OCI-LY7 (cell line): ENCODE data around the gene ATPAF2. TPM values are rescaled to one million over a fixed set of nuclear protein-coding genes. Genes with fewer than 3 reads are reported as not detected.

Experiments used
- BruUV-seq: library from RNA; stranded (reverse); fragments of 400-500 nt; replicated peaks from 2 replicates; lab custom pipeline; 2021; lab: Mats Ljungman, UMichigan
- CTCF ChIA-PET: fragments of 300-600 bp; sonication (Branson Sonifier 250); formaldehyde crosslinking; loops from one replicate; lab custom pipeline; 2022; ENCODE audit warnings: antibody characterized with exemption; ENCODE audit not compliant: unreplicated experiment; lab: Charles Lee
- POLR2A ChIA-PET: fragments of 300-600 bp; sonication (Branson Sonifier 250); formaldehyde crosslinking; loops from one replicate; lab custom pipeline; 2022; ENCODE audit warnings: antibody characterized with exemption; lab: Charles Lee
- DNase-seq: peaks from one replicate; pipeline ENCODE4 v3.0.0-alpha.2; 2015; ENCODE audit warnings: low spot score
- H2AFZ ChIP-seq: fragments of 200-600 bp; sonication (generic), shearing (Covaris generic); 2 replicates; pipeline ENCODE4 v1.6.1; 2014; ENCODE audit warnings: mild to moderate bottlenecking, antibody characterized with exemption, low read length, moderate library complexity
- H3K27ac ChIP-seq: fragments of 200-600 bp; sonication (generic); 2 replicates; pipeline ENCODE4 v1.5.1; 2014; ENCODE audit warnings: mixed run types, low read depth, mild to moderate bottlenecking, moderate library complexity, low read length, inconsistent platforms; ENCODE audit not compliant: poor library complexity, severe bottlenecking
- H3K36me3 ChIP-seq: fragments of 200-600 bp; sonication (generic); 2 replicates; pipeline ENCODE4 v1.6.1; 2014; ENCODE audit warnings: mild to moderate bottlenecking, antibody characterized with exemption, low read length, moderate library complexity, mixed read lengths; ENCODE audit not compliant: insufficient read depth
- H3K4me1 ChIP-seq: fragments of 200-600 bp; sonication (generic); 2 replicates; pipeline ENCODE4 v1.5.1; 2014; ENCODE audit warnings: mild to moderate bottlenecking, low read length; ENCODE audit not compliant: insufficient read depth, poor library complexity, severe bottlenecking
- H3K4me2 ChIP-seq: fragments of 200-600 bp; sonication (generic); 2 replicates; pipeline ENCODE4 v1.6.1; 2014; ENCODE audit warnings: mild to moderate bottlenecking, low read length
- H3K4me3 ChIP-seq: fragments of 200-600 bp; sonication (generic); 2 replicates; pipeline ENCODE4 v1.5.1; 2014; ENCODE audit warnings: mild to moderate bottlenecking, low read depth, low read length; ENCODE audit not compliant: poor library complexity, severe bottlenecking
- H3K79me2 ChIP-seq: fragments of 200-600 bp; sonication (generic); 2 replicates; pipeline ENCODE4 v1.6.1; 2016; ENCODE audit warnings: low read depth, mild to moderate bottlenecking, low read length, moderate library complexity, mixed read lengths; ENCODE audit not compliant: insufficient read depth
- H3K9me2 ChIP-seq: fragments of 200-600 bp; sonication (generic); 2 replicates; pipeline ENCODE4 v1.6.1; 2016; ENCODE audit warnings: mild to moderate bottlenecking, low read length, mixed read lengths; ENCODE audit not compliant: insufficient read depth
- H3K9me3 ChIP-seq: fragments of 200-600 bp; sonication (generic); 2 replicates; pipeline ENCODE4 v1.6.1; 2014; ENCODE audit warnings: mild to moderate bottlenecking, mixed run types, low read length, mixed read lengths
- H4K20me1 ChIP-seq: fragments of 200-600 bp; sonication (generic); 2 replicates; pipeline ENCODE4 v1.6.1; 2014; ENCODE audit warnings: mild to moderate bottlenecking, antibody characterized with exemption, low read length, moderate library complexity, mixed read lengths; ENCODE audit not compliant: insufficient read depth
- EZH2phosphoT487 ChIP-seq: fragments of 200-600 bp; sonication (generic); IDR thresholded peaks from 2 replicates; pipeline ENCODE4 v1.6.1; 2018; ENCODE audit warnings: low read depth, borderline replicate concordance, mild to moderate bottlenecking, mixed run types, antibody characterized with exemption, low read length, moderate library complexity, mixed read lengths
- intact Hi-C: fragments of 100-400 bp; cut with micrococcal nuclease; formaldehyde crosslinking; loops from one replicate; pipeline ENCODE4 v1.10.0; 2022; ENCODE audit not compliant: unreplicated experiment
- total RNA-seq, 2 experiments: library from RNA; depleted of rRNA in 1 of 2; stranded (reverse); fragments of >200 nt in 1 of 2; shearing (Covaris generic) in 1 of 2; gene quantifications; 2 replicates each; pipeline ENCODE4 v1.2.3, GENCODE V29; 2014 to 2022
- TF ChIP-seq, protein P1 (sequence below): fragments of 200-600 bp; sonication (generic); conservative IDR thresholded peaks from 2 replicates; pipeline ENCODE4 v1.5.1; 2014; ENCODE audit warnings: mild to moderate bottlenecking, antibody characterized with exemption, low read length, moderate library complexity, mixed read lengths

ATPAF2 gene
- total RNA-seq, 2 experiments from 2014 or later: 42.9 to 56.2 TPM

DNA sequence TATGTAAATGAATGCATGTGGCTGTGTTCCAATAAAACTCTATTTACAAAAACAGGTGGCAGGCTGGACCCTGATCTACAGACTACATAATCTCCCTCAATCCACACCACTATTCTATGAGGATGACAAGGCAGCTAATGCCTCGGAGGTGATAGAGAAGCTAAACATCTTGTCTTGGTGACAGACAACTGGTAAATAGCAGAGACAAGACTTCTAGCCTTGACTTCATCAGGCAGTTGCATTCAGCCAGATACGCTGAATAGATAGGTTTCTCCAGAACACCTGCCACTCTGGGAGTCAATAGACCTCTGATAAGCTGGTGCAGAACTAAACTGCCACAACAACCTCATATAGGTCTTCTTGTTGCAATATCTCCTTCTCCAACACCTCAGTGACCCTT is 3.3 kb downstream of the ATPAF2 start:
- H3K79me2 ChIP-seq: peaks cover 71% of the 10 kb centered on the region; the same call in 1 of the 2 replicates
- no peaks in the 10 kb centered on the region; the same call in 1 of the 2 replicates for H4K20me1 ChIP-seq
- H3K4me2 ChIP-seq: peak overlapping the region; percentile 17; the same call in 1 of the 2 replicates
- H2AFZ ChIP-seq: no peak overlapping the region
- POLR2A ChIA-PET: interaction anchor here (0.6 kb wide), 2 partner anchors 33 to 1062 kb away, joined by 3 read pairs; no protein-coding TSS in a partner anchor
- no peak for DNase-seq
- intact Hi-C loops: loop anchor here (5.0 kb wide), 1 partner anchor 213 kb away; no protein-coding TSS in a partner anchor
- H3K4me3 ChIP-seq: no peak overlapping the region
- no peaks in the 10 kb centered on the region for H3K9me2 ChIP-seq
- CTCF ChIA-PET: no interaction called here
- H3K36me3 ChIP-seq: no peaks in the 10 kb centered on the region; the same call in 1 of the 2 replicates
- no TSS peak for BruUV-seq
- no peak overlapping the region for H3K27ac ChIP-seq
- H3K9me3 ChIP-seq: no peaks in the 10 kb centered on the region
- no peak for TF ChIP-seq EZH2phosphoT487
- TF ChIP-seq, protein P1, sequence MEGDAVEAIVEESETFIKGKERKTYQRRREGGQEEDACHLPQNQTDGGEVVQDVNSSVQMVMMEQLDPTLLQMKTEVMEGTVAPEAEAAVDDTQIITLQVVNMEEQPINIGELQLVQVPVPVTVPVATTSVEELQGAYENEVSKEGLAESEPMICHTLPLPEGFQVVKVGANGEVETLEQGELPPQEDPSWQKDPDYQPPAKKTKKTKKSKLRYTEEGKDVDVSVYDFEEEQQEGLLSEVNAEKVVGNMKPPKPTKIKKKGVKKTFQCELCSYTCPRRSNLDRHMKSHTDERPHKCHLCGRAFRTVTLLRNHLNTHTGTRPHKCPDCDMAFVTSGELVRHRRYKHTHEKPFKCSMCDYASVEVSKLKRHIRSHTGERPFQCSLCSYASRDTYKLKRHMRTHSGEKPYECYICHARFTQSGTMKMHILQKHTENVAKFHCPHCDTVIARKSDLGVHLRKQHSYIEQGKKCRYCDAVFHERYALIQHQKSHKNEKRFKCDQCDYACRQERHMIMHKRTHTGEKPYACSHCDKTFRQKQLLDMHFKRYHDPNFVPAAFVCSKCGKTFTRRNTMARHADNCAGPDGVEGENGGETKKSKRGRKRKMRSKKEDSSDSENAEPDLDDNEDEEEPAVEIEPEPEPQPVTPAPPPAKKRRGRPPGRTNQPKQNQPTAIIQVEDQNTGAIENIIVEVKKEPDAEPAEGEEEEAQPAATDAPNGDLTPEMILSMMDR: no peak
- H3K4me1 ChIP-seq: peaks cover 38% of the 10 kb centered on the region

DNA sequence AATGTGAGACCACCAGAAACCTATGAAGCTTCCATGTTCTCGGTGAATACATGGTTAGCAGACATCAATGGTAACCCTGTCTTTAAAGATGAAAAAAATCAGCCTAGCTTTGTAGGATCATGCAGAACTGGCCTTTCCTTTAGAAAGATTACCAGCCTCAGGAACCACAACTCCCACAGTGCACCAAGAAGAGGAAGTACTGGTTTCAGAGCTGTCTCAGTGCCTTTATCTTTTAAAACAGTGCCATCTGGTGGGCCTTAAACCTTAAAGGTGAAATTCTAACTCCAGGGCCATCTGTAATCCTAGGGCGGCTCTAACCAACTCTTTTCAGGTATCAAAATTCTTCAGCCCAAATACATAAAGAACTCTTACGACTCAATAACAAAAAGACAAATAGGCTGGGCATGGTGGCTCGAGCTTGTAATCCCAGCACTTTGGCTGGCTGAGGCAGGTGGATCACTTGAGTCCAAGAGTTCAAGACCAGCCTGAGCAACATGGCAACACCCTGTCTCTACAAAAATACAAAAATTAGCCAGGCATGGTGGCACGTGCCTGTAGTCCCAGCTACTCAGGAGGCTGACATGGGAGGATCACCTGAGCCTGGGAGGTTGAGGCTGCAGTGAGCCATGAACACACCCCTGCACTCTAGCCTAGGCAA is 5.4 kb downstream of the ATPAF2 start:
- TF ChIP-seq, protein P1: peak; percentile 86
- no peak for TF ChIP-seq EZH2phosphoT487
- peak; percentile 87 for DNase-seq
- no peak overlapping the region for H3K4me3 ChIP-seq
- no peak overlapping the region for H2AFZ ChIP-seq
- no peaks in the 10 kb centered on the region; the same call in 1 of the 2 replicates for H3K36me3 ChIP-seq
- intact Hi-C loops: loop anchor here (2.0 to 5.0 kb wide), 3 partner anchors 41 to 353 kb away; partner anchors contain the start of gene RAI1
- POLR2A ChIA-PET: no interaction called here
- CTCF ChIA-PET: interaction anchor here (0.5 kb wide), 1 partner anchor 32 kb away, joined by 5 read pairs; no protein-coding TSS in a partner anchor
- no peak overlapping the region for H3K27ac ChIP-seq
- peaks cover 60% of the 10 kb centered on the region; the same call in 1 of the 2 replicates for H3K79me2 ChIP-seq
- H3K4me1 ChIP-seq: peaks cover 32% of the 10 kb centered on the region
- no peak overlapping the region for H3K4me2 ChIP-seq
- BruUV-seq: no TSS peak
- H3K9me2 ChIP-seq: no peaks in the 10 kb centered on the region
- H4K20me1 ChIP-seq: no peaks in the 10 kb centered on the region; the same call in 1 of the 2 replicates
- no peaks in the 10 kb centered on the region for H3K9me3 ChIP-seq
